ENCODE measurements around the gene IL13RA1. TPM values are rescaled to one million over a fixed set of nuclear protein-coding genes. Genes with fewer than 3 reads are reported as not detected.
A peak's percentile ranks its signal among the peaks of the same experiment; 100 is the strongest.
"Not testable (repeated sequence)": the region's sequence is repeated elsewhere in the genome, so short reads cannot be mapped to it uniquely, and the experiment has no call there.

IL13RA1 gene
- total RNA-seq, 4 donors from 2014 or later: 44.1 to 69.6 (median 56.7) TPM

GRCh38 chrX:118729042-118729652 is 1.7 kb downstream of the IL13RA1 start:
- H3K9me3 ChIP-seq: peaks cover 0 to 5% (median 0%) of the 10 kb centered on the region in 3 donors
- TF ChIP-seq CTCF (IDR thresholded peaks at IDR 0.05): no peak
- TF ChIP-seq POLR2A (IDR thresholded peaks at IDR 0.05): no peak
- peak overlapping the region in 3 of 4 donors; percentile 86 to 96 (median 94) for H3K27ac ChIP-seq
- H3K27me3 ChIP-seq: no peaks in the 10 kb centered on the region
- intact Hi-C loops (cut with DNase I): no loop called here
- peaks cover 0 to 66% (median 19%) of the 10 kb centered on the region in 3 donors for H3K4me1 ChIP-seq
- 68 to 77% methylated on average over 3 of the region's 3 CpGs for WGBS, 2 donors
- no peak for DNase-seq
- H3K36me3 ChIP-seq: no peaks in the 10 kb centered on the region
- H3K4me3 ChIP-seq: peak overlapping the region in 3 of 4 donors; percentile 58 to 81 (median 81)

GRCh38 chrX:118730500-118731247 is 3.3 kb downstream of the IL13RA1 start:
- no peaks in the 10 kb centered on the region for H3K27me3 ChIP-seq
- H3K4me1 ChIP-seq: peaks cover 0 to 51% (median 10%) of the 10 kb centered on the region in 3 donors
- no peak for DNase-seq
- H3K27ac ChIP-seq: peak overlapping the region; percentile 24 to 96 (median 42)
- 29 to 47% methylated on average over 3 to 4 of the region's 4 CpGs for WGBS, 2 donors
- H3K9me3 ChIP-seq: peaks cover 0 to 5% (median 0%) of the 10 kb centered on the region in 3 donors
- H3K4me3 ChIP-seq: no peak overlapping the region
- intact Hi-C loops (cut with DNase I): no loop called here
- TF ChIP-seq POLR2A (IDR thresholded peaks at IDR 0.05): no peak
- TF ChIP-seq CTCF (IDR thresholded peaks at IDR 0.05): no peak
- H3K36me3 ChIP-seq: no peaks in the 10 kb centered on the region

- intact Hi-C loops (cut with DNase I); H3K27me3 ChIP-seq; H3K4me3 ChIP-seq; H3K27ac ChIP-seq; DNase-seq; H3K36me3 ChIP-seq; H3K9me3 ChIP-seq: not testable (repeated sequence)
- 82 to 86% methylated on average over 2 of the region's 3 CpGs for WGBS, 2 donors
- peaks cover 0 to 37% (median 10%) of the 10 kb centered on the region in 3 donors for H3K4me1 ChIP-seq
These were observed 5.1 kb downstream of the IL13RA1 start for GRCh38 chrX:118732551-118732950.

- 67 to 80% methylated on average over 2 of the region's 2 CpGs for WGBS, 2 donors
- Histone ChIP-seq H3K4me3 (no peak overlapping the region), H3K4me1 (peaks cover 0 to 32% (median 10%) of the 10 kb centered on the region in 3 donors), H3K27ac (no peak overlapping the region), H3K27me3 (no peaks in the 10 kb centered on the region), H3K9me3 (peaks cover 0 to 5% (median 0%) of the 10 kb centered on the region in 3 donors), H3K36me3 (no peaks in the 10 kb centered on the region)
- no peak for DNase-seq
- TF ChIP-seq POLR2A (IDR thresholded peaks at IDR 0.05): no peak
- TF ChIP-seq CTCF (IDR thresholded peaks at IDR 0.05): no peak
- intact Hi-C loops (cut with DNase I): no loop called here
These were observed 7.5 kb downstream of the IL13RA1 start for GRCh38 chrX:118734909-118735308.

- H3K9me3 ChIP-seq: peaks cover 0 to 5% (median 0%) of the 10 kb centered on the region in 3 donors
- H3K4me3 ChIP-seq: no peak overlapping the region
- H3K27ac ChIP-seq: no peak overlapping the region
- H3K36me3 ChIP-seq: no peaks in the 10 kb centered on the region
- H3K27me3 ChIP-seq: no peaks in the 10 kb centered on the region
- H3K4me1 ChIP-seq: peaks cover 0 to 26% (median 0%) of the 10 kb centered on the region in 3 donors
- intact Hi-C loops (cut with DNase I): no loop called here
- DNase-seq: no peak
- no peak for TF ChIP-seq POLR2A (IDR thresholded peaks at IDR 0.05)
- TF ChIP-seq CTCF (IDR thresholded peaks at IDR 0.05): no peak
- WGBS, 2 donors: 49 to 69% methylated on average over 5 to 7 of the region's 7 CpGs
These were observed 9.1 kb downstream of the IL13RA1 start for GRCh38 chrX:118736394-118737010.
